ENCODE results near the gene PAK4. TPM values are rescaled to one million over a fixed set of nuclear protein-coding genes. Genes with fewer than 3 reads are reported as not detected.

Gene PAK4
- total and polyA plus RNA-seq, 9 of the 15 experiments (the other 6 are each of a cell fraction or from before 2014, with no cell fraction given): 0.21 to 33.5 (median 5.8) TPM

DNA sequence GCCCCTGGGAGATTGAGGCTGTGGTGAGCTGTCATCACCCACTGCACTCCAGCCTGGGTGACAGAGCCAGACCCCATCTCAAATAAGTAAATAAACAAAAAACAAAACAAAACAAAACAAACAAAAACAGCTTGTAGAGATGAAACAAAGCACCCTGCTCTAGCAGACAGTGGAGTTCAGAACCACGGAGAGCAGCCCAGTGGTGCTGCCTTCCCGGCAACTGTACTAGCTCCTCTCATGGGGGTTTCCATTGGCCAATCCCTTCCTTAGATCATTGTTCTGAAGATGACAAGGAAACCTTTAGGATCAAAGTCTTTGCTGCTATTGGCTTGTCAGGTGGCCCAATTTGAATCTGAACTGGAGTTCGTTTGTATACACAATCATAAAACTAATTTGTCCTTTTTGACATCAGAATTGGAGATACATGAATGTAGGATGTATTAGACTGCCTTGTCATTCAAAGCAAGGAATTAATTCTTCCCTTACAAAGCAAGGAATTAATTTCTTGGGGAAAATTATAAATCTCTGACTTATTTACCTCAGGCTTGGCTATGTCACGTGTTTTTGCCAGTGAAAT is 98.2 kb downstream of the PAK4 start:
- Histone ChIP-seq H3K4me3 (no peak overlapping the region), H3K9me3 (replicated peaks; ENCODE audit: control insufficient read depth, insufficient read depth, low read depth, low read length) (no peaks in the 10 kb centered on the region), H3K9ac (ENCODE audit: insufficient read depth in 1 of 2, low read depth in 2 of 2, low read length in 2 of 2) (no peak overlapping the region), H3K9me1 (ENCODE audit: control insufficient read depth, insufficient read depth, low read length) (no peaks in the 10 kb centered on the region), H3K27me3 (ENCODE audit: control insufficient read depth in 2 of 2, insufficient read depth in 2 of 2, low read length in 2 of 2) (peaks cover 2 to 27% of the 10 kb centered on the region in 2 experiments; a peak in 4 of 5 replicates), H4K20me1 (replicated peaks; ENCODE audit: control insufficient read depth, insufficient read depth, low read length) (no peaks in the 10 kb centered on the region), H3K79me2 (ENCODE audit: control insufficient read depth, insufficient read depth, low read length) (no peaks in the 10 kb centered on the region), H3K4me2 (ENCODE audit: insufficient read depth, low read length) (no peak overlapping the region), H3K4me1 (replicated peaks in 1 of 2; ENCODE audit: control insufficient read depth in 2 of 2, insufficient read depth in 2 of 2, low read length in 2 of 2) (no peaks in the 10 kb centered on the region; a peak in 1 of 5 replicates), H3K27ac (ENCODE audit: extremely low read depth, low read depth, low read length) (no peak overlapping the region), H2AFZ (ENCODE audit: low read depth, low read length) (no peak overlapping the region), H3K36me3 (ENCODE audit: control insufficient read depth, insufficient read depth, low read length) (no peaks in the 10 kb centered on the region)
- DNase-seq (ENCODE audit: extremely low read depth in 1 of 4, low spot score in 3 of 4) (peak; percentile 38 to 66 (median 55)), ATAC-seq (peak; percentile 77), FAIRE-seq (no peak)
- POLR2A ChIA-PET: interaction anchor here (0.9 kb wide), 1 partner anchor 106 kb away, joined by 3 read pairs; no protein-coding TSS in a partner anchor
- BruUV-seq (replicated peaks): no TSS peak
- in situ Hi-C loops (cut with MboI): no loop called here
- intact Hi-C loops (cut with micrococcal nuclease): no loop called here
- 5% methylated on average over 4 of the region's 4 CpGs for WGBS (ENCODE audit: insufficient coverage, low coverage, missing lambda C conversion rate)
- CTCF ChIA-PET (ENCODE audit: low intra/inter-chr PET ratio): interaction anchor here (0.6 kb wide), 1 partner anchor 105 kb away, joined by 4 read pairs; no protein-coding TSS in a partner anchor
- TF ChIP-seq, protein P1, sequence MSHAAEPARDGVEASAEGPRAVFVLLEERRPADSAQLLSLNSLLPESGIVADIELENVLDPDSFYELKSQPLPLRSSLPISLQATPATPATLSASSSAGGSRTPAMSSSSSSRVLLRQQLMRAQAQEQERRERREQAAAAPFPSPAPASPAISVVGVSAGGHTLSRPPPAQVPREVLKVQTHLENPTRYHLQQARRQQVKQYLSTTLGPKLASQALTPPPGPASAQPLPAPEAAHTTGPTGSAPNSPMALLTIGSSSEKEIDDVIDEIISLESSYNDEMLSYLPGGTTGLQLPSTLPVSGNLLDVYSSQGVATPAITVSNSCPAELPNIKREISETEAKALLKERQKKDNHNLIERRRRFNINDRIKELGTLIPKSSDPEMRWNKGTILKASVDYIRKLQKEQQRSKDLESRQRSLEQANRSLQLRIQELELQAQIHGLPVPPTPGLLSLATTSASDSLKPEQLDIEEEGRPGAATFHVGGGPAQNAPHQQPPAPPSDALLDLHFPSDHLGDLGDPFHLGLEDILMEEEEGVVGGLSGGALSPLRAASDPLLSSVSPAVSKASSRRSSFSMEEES (CRISPR knock-in tag; IDR thresholded peaks at IDR 0.05): no peak
- TF ChIP-seq RCOR1 (IDR thresholded peaks at IDR 0.05; ENCODE audit: borderline replicate concordance in 1 of 2, low read depth in 2 of 2, low read length in 2 of 2) (0 out of 4 replicates have a peak, but pooled peaks of 1 of the 2 experiments have one; percentile 23), ZNF197 (CRISPR knock-in tag; IDR thresholded peaks at IDR 0.05; ENCODE audit: low read depth) (0 out of 2 replicates have a peak, but pooled peaks have one; percentile 40), EHMT2 (IDR thresholded peaks at IDR 0.05) (peak; percentile 98), ZNF121 (CRISPR knock-in tag; conservative IDR thresholded peaks at IDR 0.05) (no peak), ZNF764 (CRISPR knock-in tag; IDR thresholded peaks at IDR 0.05; ENCODE audit: low read depth) (no peak), NR3C1 (CRISPR knock-in tag; IDR thresholded peaks at IDR 0.05) (no peak), MAFG (tag; conservative IDR thresholded peaks at IDR 0.05) (no peak), ZNF347 (CRISPR knock-in tag; IDR thresholded peaks at IDR 0.05; ENCODE audit: low read depth) (no peak), MIER1 (IDR thresholded peaks at IDR 0.05; ENCODE audit: low read depth) (peak; percentile 94), CBFA2T2 (conservative IDR thresholded peaks at IDR 0.05) (no peak), SMARCA4 (IDR thresholded peaks at IDR 0.05) (no peak)
- TF ChIP-seq, protein P2, sequence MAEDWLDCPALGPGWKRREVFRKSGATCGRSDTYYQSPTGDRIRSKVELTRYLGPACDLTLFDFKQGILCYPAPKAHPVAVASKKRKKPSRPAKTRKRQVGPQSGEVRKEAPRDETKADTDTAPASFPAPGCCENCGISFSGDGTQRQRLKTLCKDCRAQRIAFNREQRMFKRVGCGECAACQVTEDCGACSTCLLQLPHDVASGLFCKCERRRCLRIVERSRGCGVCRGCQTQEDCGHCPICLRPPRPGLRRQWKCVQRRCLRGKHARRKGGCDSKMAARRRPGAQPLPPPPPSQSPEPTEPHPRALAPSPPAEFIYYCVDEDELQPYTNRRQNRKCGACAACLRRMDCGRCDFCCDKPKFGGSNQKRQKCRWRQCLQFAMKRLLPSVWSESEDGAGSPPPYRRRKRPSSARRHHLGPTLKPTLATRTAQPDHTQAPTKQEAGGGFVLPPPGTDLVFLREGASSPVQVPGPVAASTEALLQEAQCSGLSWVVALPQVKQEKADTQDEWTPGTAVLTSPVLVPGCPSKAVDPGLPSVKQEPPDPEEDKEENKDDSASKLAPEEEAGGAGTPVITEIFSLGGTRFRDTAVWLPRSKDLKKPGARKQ (CRISPR knock-in tag; IDR thresholded peaks at IDR 0.05): no peak
- TF ChIP-seq, protein P3, sequence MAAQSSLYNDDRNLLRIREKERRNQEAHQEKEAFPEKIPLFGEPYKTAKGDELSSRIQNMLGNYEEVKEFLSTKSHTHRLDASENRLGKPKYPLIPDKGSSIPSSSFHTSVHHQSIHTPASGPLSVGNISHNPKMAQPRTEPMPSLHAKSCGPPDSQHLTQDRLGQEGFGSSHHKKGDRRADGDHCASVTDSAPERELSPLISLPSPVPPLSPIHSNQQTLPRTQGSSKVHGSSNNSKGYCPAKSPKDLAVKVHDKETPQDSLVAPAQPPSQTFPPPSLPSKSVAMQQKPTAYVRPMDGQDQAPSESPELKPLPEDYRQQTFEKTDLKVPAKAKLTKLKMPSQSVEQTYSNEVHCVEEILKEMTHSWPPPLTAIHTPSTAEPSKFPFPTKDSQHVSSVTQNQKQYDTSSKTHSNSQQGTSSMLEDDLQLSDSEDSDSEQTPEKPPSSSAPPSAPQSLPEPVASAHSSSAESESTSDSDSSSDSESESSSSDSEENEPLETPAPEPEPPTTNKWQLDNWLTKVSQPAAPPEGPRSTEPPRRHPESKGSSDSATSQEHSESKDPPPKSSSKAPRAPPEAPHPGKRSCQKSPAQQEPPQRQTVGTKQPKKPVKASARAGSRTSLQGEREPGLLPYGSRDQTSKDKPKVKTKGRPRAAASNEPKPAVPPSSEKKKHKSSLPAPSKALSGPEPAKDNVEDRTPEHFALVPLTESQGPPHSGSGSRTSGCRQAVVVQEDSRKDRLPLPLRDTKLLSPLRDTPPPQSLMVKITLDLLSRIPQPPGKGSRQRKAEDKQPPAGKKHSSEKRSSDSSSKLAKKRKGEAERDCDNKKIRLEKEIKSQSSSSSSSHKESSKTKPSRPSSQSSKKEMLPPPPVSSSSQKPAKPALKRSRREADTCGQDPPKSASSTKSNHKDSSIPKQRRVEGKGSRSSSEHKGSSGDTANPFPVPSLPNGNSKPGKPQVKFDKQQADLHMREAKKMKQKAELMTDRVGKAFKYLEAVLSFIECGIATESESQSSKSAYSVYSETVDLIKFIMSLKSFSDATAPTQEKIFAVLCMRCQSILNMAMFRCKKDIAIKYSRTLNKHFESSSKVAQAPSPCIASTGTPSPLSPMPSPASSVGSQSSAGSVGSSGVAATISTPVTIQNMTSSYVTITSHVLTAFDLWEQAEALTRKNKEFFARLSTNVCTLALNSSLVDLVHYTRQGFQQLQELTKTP (IDR thresholded peaks at IDR 0.05; ENCODE audit: low read depth in 1 of 2, partially characterized antibody in 2 of 2): peak in 1 of 2 experiments; percentile 82
- TF ChIP-seq, protein P4, sequence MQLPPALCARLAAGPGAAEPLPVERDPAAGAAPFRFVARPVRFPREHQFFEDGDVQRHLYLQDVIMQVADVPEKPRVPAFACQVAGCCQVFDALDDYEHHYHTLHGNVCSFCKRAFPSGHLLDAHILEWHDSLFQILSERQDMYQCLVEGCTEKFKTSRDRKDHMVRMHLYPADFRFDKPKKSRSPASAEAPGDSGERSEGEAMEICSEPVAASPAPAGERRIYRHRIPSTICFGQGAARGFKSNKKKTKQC (CRISPR knock-in tag; IDR thresholded peaks at IDR 0.05): 0 out of 2 replicates have a peak, but pooled peaks have one; percentile 55
